HepG2 (cell line): ENCODE measurements around the gene JADE2. TPM values are rescaled to one million over a fixed set of nuclear protein-coding genes. Genes with fewer than 3 reads are reported as not detected.

ENCODE experiments used
- AHR ChIP-seq: IDR thresholded peaks from 2 replicates; pipeline ENCODE4 v1.6.1; 2018; ENCODE audit warnings: missing genetic modification reagents, missing compliant biosample characterization
- ARNT ChIP-seq: fragments of 450-650 bp; IDR thresholded peaks from 2 replicates; pipeline ENCODE4 v1.6.1; 2017
- DNMT3B ChIP-seq: conservative IDR thresholded peaks from 2 replicates; pipeline ENCODE4 v1.6.1; 2016; ENCODE audit warnings: missing biosample characterization, control low read depth
- FOXO1 ChIP-seq: sonication (generic); formaldehyde crosslinking; IDR thresholded peaks from 2 replicates; pipeline ENCODE4 v1.4.0; 2020; ENCODE audit warnings: missing genetic modification reagents
- FOXP4 ChIP-seq: sonication (generic); formaldehyde crosslinking; IDR thresholded peaks from 2 replicates; pipeline ENCODE4 v1.4.0; 2020; ENCODE audit warnings: missing genetic modification reagents
- HES4 ChIP-seq: sonication (generic); formaldehyde crosslinking; IDR thresholded peaks from 2 replicates; pipeline ENCODE4 v1.9.0; 2021; ENCODE audit warnings: mild to moderate bottlenecking, missing genetic modification reagents, borderline replicate concordance
- HNF4A ChIP-seq: sonication (generic); formaldehyde crosslinking; IDR thresholded peaks from 2 replicates; pipeline ENCODE4 v1.4.0; 2020; ENCODE audit warnings: missing genetic modification reagents
- JUND ChIP-seq: sonication (generic); formaldehyde crosslinking; IDR thresholded peaks from 2 replicates; pipeline ENCODE4 v1.8.0; 2022; ENCODE audit warnings: mild to moderate bottlenecking, missing genetic modification reagents
- KMT2A ChIP-seq: sonication (generic); formaldehyde crosslinking; IDR thresholded peaks from 2 replicates; pipeline ENCODE4 v1.4.0; 2020; ENCODE audit warnings: missing genetic modification reagents
- MTF1 ChIP-seq: sonication (generic); formaldehyde crosslinking; IDR thresholded peaks from 2 replicates; pipeline ENCODE4 v1.5.0; 2020; ENCODE audit warnings: missing genetic modification reagents
- MZF1 ChIP-seq: sonication (generic); formaldehyde crosslinking; IDR thresholded peaks from 2 replicates; pipeline ENCODE4 v1.8.1; 2023; ENCODE audit warnings: mild to moderate bottlenecking, missing genetic modification reagents, borderline replicate concordance
- NCOA5 ChIP-seq: sonication (generic); formaldehyde crosslinking; IDR thresholded peaks from 2 replicates; pipeline ENCODE4 v1.4.0; 2020; ENCODE audit warnings: missing genetic modification reagents
- SMAD9 ChIP-seq: sonication (generic); formaldehyde crosslinking; IDR thresholded peaks from 2 replicates; pipeline ENCODE4 v1.5.1; 2020; ENCODE audit warnings: mild to moderate bottlenecking, missing genetic modification reagents
- TAF15 ChIP-seq: fragments of 200-400 bp; formaldehyde crosslinking; IDR thresholded peaks from one replicate; pipeline ENCODE4 v1.6.1; 2018; ENCODE audit warnings: mild to moderate bottlenecking, low read depth, low read length; ENCODE audit not compliant: poor library complexity, severe bottlenecking
- TCF7 ChIP-seq: sonication (generic); IDR thresholded peaks from 2 replicates; pipeline ENCODE4 v1.6.1; 2016; ENCODE audit warnings: antibody characterized with exemption, low read depth
- TSC22D2 ChIP-seq: sonication (generic); formaldehyde crosslinking; IDR thresholded peaks from 2 replicates; pipeline ENCODE4 v1.5.1; 2020; ENCODE audit warnings: missing genetic modification reagents, mild to moderate bottlenecking, borderline replicate concordance
- ZBTB7B ChIP-seq: sonication (generic); formaldehyde crosslinking; IDR thresholded peaks from 2 replicates; pipeline ENCODE4 v1.4.0; 2020; ENCODE audit warnings: missing genetic modification reagents
- ZFP36 ChIP-seq: fragments of 150-350 bp; IDR thresholded peaks from 2 replicates; pipeline ENCODE4 v1.6.1; 2018; ENCODE audit warnings: borderline replicate concordance, low read length, low read depth; ENCODE audit not compliant: partially characterized antibody
- ZGPAT ChIP-seq: IDR thresholded peaks from 2 replicates; pipeline ENCODE4 v1.6.1; 2016; ENCODE audit warnings: mild to moderate bottlenecking
- ZNF235 ChIP-seq: sonication (generic); formaldehyde crosslinking; IDR thresholded peaks from 2 replicates; pipeline ENCODE4 v1.8.1; 2023; ENCODE audit warnings: mild to moderate bottlenecking, missing genetic modification reagents, borderline replicate concordance
- ZNF282 ChIP-seq: fragments of 450-650 bp; IDR thresholded peaks from 2 replicates; pipeline ENCODE4 v1.6.1; 2018; ENCODE audit not compliant: partially characterized antibody
- ZNF441 ChIP-seq: sonication (generic); formaldehyde crosslinking; IDR thresholded peaks from 2 replicates; pipeline ENCODE4 v1.7.0; 2021; ENCODE audit warnings: missing genetic modification reagents, borderline replicate concordance
- ZNF562 ChIP-seq: sonication (generic); formaldehyde crosslinking; IDR thresholded peaks from 2 replicates; pipeline ENCODE4 v1.8.0; 2022; ENCODE audit warnings: missing genetic modification reagents, borderline replicate concordance
- ZNF766 ChIP-seq: sonication (generic); formaldehyde crosslinking; IDR thresholded peaks from 2 replicates; pipeline ENCODE4 v1.5.0; 2020; ENCODE audit warnings: missing genetic modification reagents, borderline replicate concordance
- polyA plus RNA-seq, 8 experiments: library from polyadenylated mRNA; depleted of rRNA in 3 of 8; stranded (reverse) in 7 of 8; unstranded in 1 of 8; fragments of >200 nt; fragmentation: Illumina TruSeq in 4 of 8; extraction: Trizol in 4 of 8; gene quantifications; 2 replicates each; pipeline versions ENCODE4 v1.2.1 to v1.2.3, GENCODE V29; 2011 to 2016; ENCODE audit warnings: low read depth in 4 of 8, missing spikeins in 1 of 8, mixed read lengths in 1 of 8; ENCODE audit not compliant: insufficient read depth in 1 of 8
- total RNA-seq, 5 experiments: library from RNA; depleted of rRNA; stranded (reverse); fragments of >200 nt; fragmentation: Illumina TruSeq; extraction: Trizol; gene quantifications; 2 replicates each; pipeline ENCODE4 v1.2.3, GENCODE V29; 2016; ENCODE audit warnings: low read depth in 1 of 5
- TF ChIP-seq, protein P1 (sequence below): sonication (generic); formaldehyde crosslinking; IDR thresholded peaks from 2 replicates; pipeline ENCODE4 v1.4.0; 2020; ENCODE audit warnings: mild to moderate bottlenecking, low read depth, missing genetic modification reagents
- TF ChIP-seq, protein P2 (sequence below): sonication (generic); IDR thresholded peaks from 2 replicates; pipeline ENCODE4 v1.6.1; 2016; ENCODE audit warnings: low read depth, borderline replicate concordance

The JADE2 gene
- total and polyA plus RNA-seq, 2 of the 13 experiments (the other 11 are each of a cell fraction or from before 2014, with no cell fraction given): 7.5 to 15.1 TPM

DNA sequence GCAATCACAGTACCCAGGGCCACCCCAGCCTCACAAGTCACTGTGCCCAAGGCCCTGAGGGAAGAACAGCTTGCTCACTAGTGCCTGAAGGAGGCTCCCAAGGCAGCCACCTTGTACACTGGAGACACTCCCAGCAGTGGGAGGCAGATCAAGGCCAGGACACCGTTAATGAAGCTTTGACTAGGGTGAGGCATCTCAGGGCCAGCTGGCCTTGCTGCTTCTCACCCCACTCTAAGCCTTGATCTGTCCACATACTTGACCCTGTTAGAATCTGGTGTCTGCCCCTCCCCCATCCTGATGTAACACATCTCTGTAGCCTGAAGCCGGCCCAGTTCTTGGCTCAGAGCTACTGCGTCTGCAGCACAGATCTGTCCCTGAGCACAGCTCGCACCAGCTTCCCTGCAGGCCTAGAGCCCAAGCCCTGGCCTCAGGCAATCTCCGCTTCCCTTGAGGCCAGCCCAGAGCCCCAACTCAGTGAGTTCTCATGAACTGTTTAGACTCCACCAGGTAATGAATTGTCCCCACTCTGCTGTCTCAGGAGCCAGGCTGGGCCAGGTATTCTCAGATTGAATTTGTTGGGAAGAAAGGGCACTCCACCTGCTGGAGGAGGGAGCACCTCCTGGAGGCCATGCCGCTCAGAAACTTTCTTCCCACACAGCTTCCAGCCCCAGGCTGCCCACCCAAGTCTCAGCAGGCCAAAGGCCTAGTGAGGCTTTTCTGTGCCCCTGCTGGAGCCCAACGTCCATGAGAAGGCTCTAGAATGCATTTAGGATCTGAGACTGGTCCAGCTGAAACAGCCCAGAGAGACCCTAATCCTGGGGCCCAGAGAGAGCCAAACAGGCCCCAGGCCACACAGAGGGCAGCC is 13.4 kb upstream of the JADE2 start (continued):
- TF ChIP-seq HNF4A (CRISPR knock-in tag) (peak; percentile 68), NCOA5 (CRISPR knock-in tag) (no peak), FOXP4 (0 out of 2 replicates have a peak, but pooled peaks have one; percentile 14), KMT2A (no peak), ZBTB7B (CRISPR knock-in tag) (peak; percentile 72), ARNT (no peak), ZNF235 (CRISPR knock-in tag) (no peak), ZNF441 (CRISPR knock-in tag) (no peak), SMAD9 (CRISPR knock-in tag) (no peak), FOXO1 (CRISPR knock-in tag) (no peak), ZNF562 (no peak), JUND (CRISPR knock-in tag) (no peak), TSC22D2 (0 out of 2 replicates have a peak, but pooled peaks have one; percentile 21), DNMT3B (CRISPR knock-in tag) (no peak), TCF7 (peak; percentile 29; the same call in 1 of the 2 replicates), TAF15 (no peak), MZF1 (CRISPR knock-in tag) (no peak), AHR (CRISPR knock-in tag) (no peak), ZNF282 (no peak), ZNF766 (CRISPR knock-in tag) (no peak), MTF1 (CRISPR knock-in tag) (no peak), ZGPAT (CRISPR knock-in tag) (no peak; the same call in 1 of the 2 replicates), ZFP36 (no peak), HES4 (CRISPR knock-in tag) (no peak)
- TF ChIP-seq, protein P1, sequence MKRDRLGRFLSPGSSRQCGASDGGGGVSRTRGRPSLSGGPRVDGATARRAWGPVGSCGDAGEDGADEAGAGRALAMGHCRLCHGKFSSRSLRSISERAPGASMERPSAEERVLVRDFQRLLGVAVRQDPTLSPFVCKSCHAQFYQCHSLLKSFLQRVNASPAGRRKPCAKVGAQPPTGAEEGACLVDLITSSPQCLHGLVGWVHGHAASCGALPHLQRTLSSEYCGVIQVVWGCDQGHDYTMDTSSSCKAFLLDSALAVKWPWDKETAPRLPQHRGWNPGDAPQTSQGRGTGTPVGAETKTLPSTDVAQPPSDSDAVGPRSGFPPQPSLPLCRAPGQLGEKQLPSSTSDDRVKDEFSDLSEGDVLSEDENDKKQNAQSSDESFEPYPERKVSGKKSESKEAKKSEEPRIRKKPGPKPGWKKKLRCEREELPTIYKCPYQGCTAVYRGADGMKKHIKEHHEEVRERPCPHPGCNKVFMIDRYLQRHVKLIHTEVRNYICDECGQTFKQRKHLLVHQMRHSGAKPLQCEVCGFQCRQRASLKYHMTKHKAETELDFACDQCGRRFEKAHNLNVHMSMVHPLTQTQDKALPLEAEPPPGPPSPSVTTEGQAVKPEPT (CRISPR knock-in tag): no peak
- TF ChIP-seq, protein P2, sequence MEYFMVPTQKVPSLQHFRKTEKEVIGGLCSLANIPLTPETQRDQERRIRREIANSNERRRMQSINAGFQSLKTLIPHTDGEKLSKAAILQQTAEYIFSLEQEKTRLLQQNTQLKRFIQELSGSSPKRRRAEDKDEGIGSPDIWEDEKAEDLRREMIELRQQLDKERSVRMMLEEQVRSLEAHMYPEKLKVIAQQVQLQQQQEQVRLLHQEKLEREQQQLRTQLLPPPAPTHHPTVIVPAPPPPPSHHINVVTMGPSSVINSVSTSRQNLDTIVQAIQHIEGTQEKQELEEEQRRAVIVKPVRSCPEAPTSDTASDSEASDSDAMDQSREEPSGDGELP: peak; percentile 46; the same call in 1 of the 2 replicates
